ENCODE measurements around the gene EEIG1.

GRCh38 chr9:127961613-127962155 is 19.1 kb downstream of the EEIG1 start:
- TF ChIP-seq POLR2A (IDR thresholded peaks at IDR 0.05; ENCODE audit: low read length), result no peak
- TF ChIP-seq GATA1 (IDR thresholded peaks at IDR 0.05; ENCODE audit: low read depth, low read length), result no peak

Measured in erythroblast (primary cell).